AG10803 (cell line): Measurements from ENCODE around the gene GCM1.

Experiments used
- DNase-seq: peaks from one replicate; pipeline ENCODE4 v3.0.0; 2010; ENCODE audit warnings: low read depth
- H3K4me3 ChIP-seq: 2 replicates; pipeline ENCODE4 v1.5.1; 2011; ENCODE audit warnings: mild to moderate bottlenecking, low read length, control low read depth
- CTCF ChIP-seq: conservative IDR thresholded peaks from 2 replicates; pipeline ENCODE4 v1.5.1; 2011; ENCODE audit warnings: mild to moderate bottlenecking, low read length, control low read depth, inconsistent platforms

GCM1 gene

GRCh38 chr6:53152576-53152975 lies 3.9 kb upstream of the GCM1 start:
- no peak for TF ChIP-seq CTCF
- no peak for DNase-seq
- H3K4me3 ChIP-seq: no peak overlapping the region

- TF ChIP-seq CTCF: peak; percentile 36
- DNase-seq: no peak
- no peak overlapping the region for H3K4me3 ChIP-seq
Observed at GRCh38 chr6:53151676-53152075, 3.0 kb upstream of the GCM1 start.

GRCh38 chr6:53144802-53145201 lies 3.8 kb downstream of the GCM1 start:
- no peak for DNase-seq
- TF ChIP-seq CTCF: no peak
- H3K4me3 ChIP-seq: no peak overlapping the region

- DNase-seq: no peak
- H3K4me3 ChIP-seq: no peak overlapping the region
- no peak for TF ChIP-seq CTCF
Observed at GRCh38 chr6:53143710-53144109, 4.9 kb downstream of the GCM1 start.

- no peak for DNase-seq
- H3K4me3 ChIP-seq: no peak overlapping the region
- no peak for TF ChIP-seq CTCF
Observed at GRCh38 chr6:53142810-53143209, 5.8 kb downstream of the GCM1 start.

- TF ChIP-seq CTCF: no peak
- no peak overlapping the region for H3K4me3 ChIP-seq
- no peak for DNase-seq
Observed at GRCh38 chr6:53139841-53140413, 8.7 kb downstream of the GCM1 start.

- no peak for DNase-seq
- no peak for TF ChIP-seq CTCF
- no peak overlapping the region for H3K4me3 ChIP-seq
Observed at GRCh38 chr6:53136000-53136609, 12.5 kb downstream of the GCM1 start.
